ENCODE results near the gene ACIN1.

Gene ACIN1

GRCh38 chr14:23057757-23058653 is 36.9 kb downstream of the ACIN1 start:
- DNase-seq (ENCODE audit: low read depth in 2 of 2), result peak; percentile 68 to 71

GRCh38 chr14:23056956-23057756 is 37.8 kb downstream of the ACIN1 start, which contains the start of gene CDH24:
CDH24 (minus strand) TSS chr14:23057520; CDS start chr14:23055733, 1,787 bp downstream.
- DNase-seq (ENCODE audit: low read depth in 2 of 2), result peak in 1 of 2 donors; percentile 48

GRCh38 chr14:23056145-23056955 is 38.6 kb downstream of the ACIN1 start:
- peak in 1 of 2 donors; percentile 57 for DNase-seq (ENCODE audit: low read depth in 2 of 2)

GRCh38 chr14:23055621-23056144 is 39.3 kb downstream of the ACIN1 start:
- DNase-seq (ENCODE audit: low read depth in 2 of 2), result no peak

GRCh38 chr14:23055147-23055550 is 39.8 kb downstream of the ACIN1 start:
- DNase-seq (ENCODE audit: low read depth in 2 of 2), result no peak

GRCh38 chr14:23054000-23054811 is 40.7 kb downstream of the ACIN1 start:
- DNase-seq (ENCODE audit: low read depth in 2 of 2), result no peak

- no peak for DNase-seq (ENCODE audit: low read depth in 2 of 2)
These were observed 41.5 kb downstream of the ACIN1 start for GRCh38 chr14:23053426-23053825.

GRCh38 chr14:23052671-23053070 is 42.3 kb downstream of the ACIN1 start:
- no peak for DNase-seq (ENCODE audit: low read depth in 2 of 2)

GRCh38 chr14:23052182-23052623 is 42.7 kb downstream of the ACIN1 start:
- DNase-seq (ENCODE audit: low read depth in 2 of 2), result no peak

GRCh38 chr14:23051141-23052057 is 43.5 kb downstream of the ACIN1 start:
- DNase-seq (ENCODE audit: low read depth in 2 of 2), result no peak

GRCh38 chr14:23049011-23049410 is 45.9 kb downstream of the ACIN1 start:
- DNase-seq (ENCODE audit: low read depth in 2 of 2), result no peak

GRCh38 chr14:23047751-23048693 is 46.9 kb downstream of the ACIN1 start:
- DNase-seq (ENCODE audit: low read depth in 2 of 2), result no peak

- DNase-seq (ENCODE audit: low read depth in 2 of 2), result no peak
These were observed 47.8 kb downstream of the ACIN1 start for GRCh38 chr14:23047034-23047634.

GRCh38 chr14:23045419-23046357 is 49.2 kb downstream of the ACIN1 start:
- DNase-seq (ENCODE audit: low read depth in 2 of 2), result no peak

GRCh38 chr14:23044840-23045239 is 50.1 kb downstream of the ACIN1 start:
- no peak for DNase-seq (ENCODE audit: low read depth in 2 of 2)

- no peak for DNase-seq (ENCODE audit: low read depth in 2 of 2)
These were observed 51.2 kb downstream of the ACIN1 start for GRCh38 chr14:23043754-23044153.

GRCh38 chr14:23043145-23043544 is 51.8 kb downstream of the ACIN1 start:
- no peak for DNase-seq (ENCODE audit: low read depth in 2 of 2)
